GM18867 (cell line): Measurements from ENCODE around the gene NACAD.

Experiments
- ATAC-seq: cut with Tn5 transposase; IDR thresholded peaks from one replicate; pipeline ENCODE4 v1.9.1; 2021; ENCODE audit warnings: mild to moderate bottlenecking, moderate library complexity; ENCODE audit not compliant: unreplicated experiment

NACAD gene

DNA sequence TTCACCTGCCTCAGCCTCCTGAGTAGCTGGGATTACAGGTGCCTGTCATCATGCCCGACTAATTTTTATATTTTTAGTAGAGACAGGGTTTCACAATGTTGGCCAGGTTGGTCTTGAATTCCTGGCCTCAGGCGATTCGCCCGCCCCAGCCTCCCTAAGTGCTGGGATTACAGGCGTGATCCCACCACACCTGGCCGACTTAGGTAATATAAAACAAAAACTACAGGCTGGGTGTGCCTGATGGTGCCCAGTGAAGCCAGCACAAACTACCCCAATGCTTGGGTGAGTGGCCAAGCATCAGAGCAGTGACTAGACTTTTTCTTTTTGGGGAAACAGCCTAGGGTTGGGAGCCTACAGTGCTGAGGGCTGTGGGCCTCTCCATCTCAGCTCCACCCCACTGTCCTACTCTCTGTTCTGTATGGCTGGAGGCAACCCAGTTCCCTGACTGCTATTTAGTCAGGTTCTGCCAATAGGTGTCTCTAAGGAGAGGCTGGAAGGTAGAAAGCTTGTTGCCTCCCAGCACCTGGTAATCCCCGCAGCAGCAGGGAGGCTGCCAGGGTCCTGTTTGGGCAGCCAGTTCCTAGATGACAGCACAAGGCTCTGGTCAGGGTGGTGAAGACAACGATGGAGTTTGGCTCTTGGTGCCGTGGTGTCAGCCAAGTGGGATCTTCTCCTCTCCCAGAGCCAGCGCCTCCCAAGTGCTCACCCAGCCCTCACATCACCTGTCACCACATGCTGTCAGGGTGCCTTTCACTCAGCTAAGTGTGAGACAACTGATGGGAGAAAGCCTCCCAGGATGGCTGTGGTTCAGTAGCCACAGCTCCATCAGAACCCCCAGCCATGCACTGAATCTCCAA lies 10.4 kb upstream of the NACAD start:
- ATAC-seq, result no peak

- ATAC-seq, result no peak
These were observed 4.1 kb upstream of the NACAD start for GRCh38 chr7:45092931-45093235.

- no peak for ATAC-seq
These were observed 3.5 kb upstream of the NACAD start for GRCh38 chr7:45092100-45092930.

DNA sequence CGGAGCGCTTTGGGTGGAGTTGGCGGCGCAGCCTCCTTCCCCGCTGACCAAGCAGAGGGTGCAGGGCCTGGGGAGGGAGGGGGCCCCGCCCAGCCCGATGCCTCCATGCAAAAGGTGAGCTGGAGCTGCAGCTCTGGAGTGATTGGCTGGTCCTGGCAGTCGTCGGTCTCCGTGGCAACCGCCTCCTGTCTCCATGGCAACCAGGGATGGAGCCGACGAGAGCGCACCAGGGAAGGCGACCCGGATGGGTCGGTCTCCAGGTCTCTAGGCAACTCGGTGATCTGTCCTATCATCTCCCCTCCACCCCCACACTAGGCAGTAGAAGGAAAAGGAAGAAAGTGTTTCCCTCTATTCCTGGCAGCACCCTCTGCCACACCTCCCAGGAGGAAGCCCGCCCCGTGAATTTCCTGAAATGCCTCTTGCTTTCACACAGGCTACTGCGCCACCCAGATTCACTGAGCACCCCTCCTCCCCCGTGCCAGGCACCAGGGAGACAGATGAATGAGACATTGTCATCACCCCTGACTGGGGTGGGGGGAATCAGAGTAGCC lies 647 bp upstream of the NACAD start:
- no peak for ATAC-seq

- ATAC-seq, result no peak
These were observed 545 bp downstream of the NACAD start for GRCh38 chr7:45088146-45088701.

- no peak for ATAC-seq
These were observed 1.2 kb downstream of the NACAD start for GRCh38 chr7:45087301-45088145.

- no peak for ATAC-seq
These were observed 2.3 kb downstream of the NACAD start for GRCh38 chr7:45086331-45087065.

GRCh38 chr7:45085619-45086200 lies 3.1 kb downstream of the NACAD start:
- ATAC-seq, result no peak

- no peak for ATAC-seq
These were observed 3.7 kb downstream of the NACAD start for GRCh38 chr7:45084901-45085618.

DNA sequence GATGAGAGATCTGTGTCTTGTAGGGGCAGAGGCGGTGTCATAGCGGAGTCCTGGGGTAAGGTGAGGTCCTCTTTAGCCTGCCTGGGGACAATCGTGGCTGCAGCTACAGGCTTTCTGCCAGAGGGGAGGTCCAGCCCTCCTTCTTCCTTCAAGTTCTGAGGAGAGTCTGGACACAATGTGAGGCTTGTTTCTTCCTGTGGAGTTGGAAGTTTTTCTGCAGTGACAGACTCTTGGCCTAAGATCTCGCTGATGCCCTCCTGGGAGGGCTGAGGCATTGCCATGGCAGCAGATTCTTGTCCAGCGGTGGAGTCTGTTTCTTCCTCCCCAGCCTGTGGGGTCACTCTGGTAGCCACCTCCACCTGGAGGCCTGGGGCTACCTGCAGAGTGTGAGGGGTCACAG lies 4.4 kb downstream of the NACAD start:
- ATAC-seq, result no peak

DNA sequence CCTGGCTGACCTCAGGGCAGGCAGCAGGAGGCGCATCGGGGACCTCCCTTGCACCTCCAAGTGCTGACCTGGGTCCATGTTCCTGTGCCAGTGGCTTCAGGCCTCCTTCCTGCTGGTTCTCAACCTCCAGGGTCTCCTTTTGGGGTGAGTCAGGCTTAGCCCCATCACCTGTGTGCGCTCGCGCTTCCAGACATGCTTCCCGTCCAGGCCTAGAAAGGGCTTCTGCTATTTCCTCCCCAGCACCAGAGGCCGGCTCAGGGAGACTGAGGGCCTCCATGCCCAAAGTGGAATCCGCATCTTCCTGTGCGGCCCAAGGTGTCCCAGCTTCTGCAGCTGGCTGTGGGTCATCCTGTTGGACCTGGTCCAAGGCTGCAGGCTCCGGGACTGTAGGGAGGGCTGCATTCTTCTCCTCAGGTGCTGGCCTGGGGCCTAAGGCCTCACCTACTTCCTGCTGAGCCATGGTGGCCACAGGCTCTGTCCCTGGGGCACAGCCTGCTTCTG lies 5.9 kb downstream of the NACAD start:
- ATAC-seq, result no peak

DNA sequence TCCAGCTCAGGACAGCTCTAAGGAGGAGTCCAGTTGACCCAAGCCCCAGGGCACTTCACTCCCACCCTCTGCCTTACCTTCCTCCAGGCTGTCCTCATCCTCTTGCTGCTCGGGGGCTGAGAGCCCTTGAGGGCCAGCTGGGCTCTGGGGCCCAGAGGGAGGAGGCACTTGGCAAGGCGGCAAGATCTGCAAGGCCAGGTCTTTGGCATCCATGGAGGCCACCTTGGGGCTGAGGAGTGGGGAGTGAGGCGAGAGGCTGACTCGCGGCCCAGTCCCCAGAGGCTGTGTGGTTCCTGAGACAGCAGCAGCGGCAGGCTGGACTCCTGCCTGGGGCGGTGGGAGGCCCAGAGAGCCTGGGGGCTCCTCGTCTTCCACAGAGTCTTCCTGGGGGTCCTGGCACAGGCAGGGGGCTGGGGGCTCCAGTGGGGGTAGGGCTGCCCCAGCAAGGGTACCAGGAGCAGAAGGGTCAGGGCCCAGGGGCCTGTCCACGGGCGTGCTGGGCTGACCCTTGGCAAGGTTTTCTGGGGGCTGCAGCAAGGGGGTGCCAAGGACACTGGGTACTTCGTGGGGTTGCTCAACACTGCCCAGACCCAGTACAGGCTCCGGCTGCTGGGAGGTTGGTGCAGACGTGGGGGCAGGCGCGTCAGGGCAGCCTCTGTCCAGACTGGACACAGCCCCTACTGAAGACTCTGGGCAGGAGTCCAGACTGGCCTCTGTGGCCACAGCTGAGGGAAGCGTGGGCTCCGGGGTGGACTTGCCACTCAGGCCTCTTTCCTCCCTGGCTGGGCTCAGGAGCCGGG lies 6.5 kb downstream of the NACAD start:
- no peak for ATAC-seq

- no peak for ATAC-seq
These were observed 7.1 kb downstream of the NACAD start for GRCh38 chr7:45081670-45081974.

DNA sequence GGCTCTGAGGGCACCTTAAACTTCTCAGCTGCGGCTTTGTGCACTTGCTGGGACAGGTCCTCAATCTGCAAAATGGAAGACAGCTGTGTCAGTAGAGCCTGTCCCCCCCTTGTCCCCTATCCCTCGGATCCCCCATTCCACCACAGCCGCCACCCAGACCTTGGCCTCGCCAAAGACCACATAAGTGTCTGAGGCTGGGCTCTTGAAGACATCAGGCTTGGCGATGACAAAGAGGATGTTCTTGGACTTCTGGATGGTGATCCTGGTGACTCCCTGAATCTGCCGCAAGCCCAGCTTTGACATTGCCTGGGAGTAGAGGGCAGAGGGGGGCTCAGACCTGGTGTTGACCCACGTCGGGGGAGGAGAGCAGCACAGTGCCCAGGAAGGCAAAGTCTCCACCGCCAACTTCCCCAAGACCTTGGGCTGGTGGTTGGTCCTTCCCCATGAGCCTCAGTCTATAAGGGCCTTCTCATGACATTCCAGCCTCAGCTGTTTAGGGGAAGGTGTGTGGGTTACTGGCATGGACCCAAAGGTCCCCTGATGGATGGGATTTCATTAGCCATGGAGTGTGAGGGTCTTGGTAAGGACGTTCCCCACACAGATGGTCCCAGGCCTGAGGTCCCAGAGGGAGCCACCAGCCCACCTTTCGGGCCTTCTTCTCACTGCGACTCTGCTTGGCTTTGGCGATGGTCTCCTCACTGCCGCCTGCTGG lies 7.7 kb downstream of the NACAD start:
- no peak for ATAC-seq

DNA sequence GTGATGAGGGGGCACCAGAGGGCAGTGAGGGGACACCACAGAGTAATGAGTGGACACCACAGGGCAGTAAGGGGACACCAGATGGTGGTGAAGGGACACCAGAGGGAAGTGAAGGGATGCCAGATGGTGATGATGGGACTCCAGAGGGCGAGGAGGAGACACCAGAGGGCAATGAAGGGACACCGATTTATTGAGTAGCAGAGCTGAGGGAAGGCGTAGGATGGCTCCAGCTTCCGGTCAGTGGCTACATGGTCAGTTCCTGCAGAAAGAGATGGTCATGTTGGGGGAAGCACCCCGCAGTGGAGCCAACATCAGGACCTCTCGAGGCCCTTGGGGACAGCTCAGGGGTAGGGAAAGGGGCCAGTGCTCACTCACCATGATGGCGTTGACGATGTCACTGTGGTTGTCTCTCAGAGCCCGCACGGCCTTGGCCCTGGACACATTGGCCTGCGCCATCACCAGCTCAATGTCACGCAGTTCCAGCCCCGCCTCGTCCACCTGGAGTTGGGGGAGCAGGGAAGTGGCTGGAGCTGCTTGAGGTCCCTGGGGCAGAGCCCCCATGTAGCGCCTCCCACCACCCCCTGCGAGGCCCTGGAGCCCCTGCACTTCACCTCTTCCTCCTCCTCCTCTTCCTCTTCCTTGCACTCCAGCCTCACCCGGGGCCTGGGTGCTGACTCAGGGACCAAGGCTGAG lies 8.4 kb downstream of the NACAD start:
- no peak for ATAC-seq

DNA sequence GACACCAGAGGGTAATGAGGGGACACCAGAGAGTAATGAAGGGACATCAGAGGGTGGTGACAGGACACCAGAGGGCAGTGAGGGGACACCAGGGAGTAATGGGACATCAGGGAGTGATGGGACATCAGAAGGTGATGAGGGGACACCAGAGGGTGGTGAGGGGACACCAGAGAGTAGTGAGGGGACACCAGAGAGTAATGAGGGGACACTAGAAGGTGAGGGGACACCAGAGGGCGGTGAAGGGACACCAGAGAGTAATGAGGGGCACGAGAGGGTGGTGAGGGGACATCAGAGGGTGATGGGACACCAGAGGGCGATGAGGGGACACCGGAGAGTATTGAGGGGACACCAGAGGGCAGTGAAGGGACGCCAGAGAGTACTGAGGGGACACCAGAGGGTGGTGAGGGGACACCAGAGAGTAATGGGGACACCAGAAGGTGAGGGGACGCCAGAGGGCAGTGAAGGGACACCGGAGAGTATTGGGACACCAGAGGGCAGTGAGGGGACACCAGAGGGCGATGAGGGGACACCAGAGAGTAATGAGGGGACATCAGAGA lies 10.6 kb downstream of the NACAD start:
- ATAC-seq, result no peak

- ATAC-seq, result no peak
These were observed 11.2 kb downstream of the NACAD start for GRCh38 chr7:45077579-45077978.
